ENCODE measurements around the gene TMEM52B. TPM values are rescaled to one million over a fixed set of nuclear protein-coding genes. Genes with fewer than 3 reads are reported as not detected.

TMEM52B gene
- total and polyA plus RNA-seq, 2 donors from 2014 or later: 25.7 to 292 TPM

DNA sequence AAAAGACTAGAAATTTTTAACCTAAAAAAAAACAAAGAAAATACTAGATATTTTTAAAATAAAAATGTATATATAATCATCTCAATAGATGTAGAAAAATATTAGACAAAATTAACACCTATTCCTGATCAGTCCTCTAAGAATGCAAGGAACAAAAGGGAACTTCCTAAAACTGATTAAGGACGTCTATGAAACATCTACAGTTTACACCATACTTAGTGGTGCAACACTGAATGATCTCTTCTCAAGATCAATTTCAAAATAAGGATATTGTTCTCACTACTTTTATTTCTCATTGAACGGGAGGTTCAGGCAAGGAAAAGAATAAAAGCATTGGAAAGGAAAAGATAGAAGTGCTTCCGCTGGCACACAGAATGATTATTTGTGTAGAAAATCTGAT is 22.9 kb upstream of the TMEM52B start:
- Histone ChIP-seq H3K9me3 (ENCODE audit: control insufficient read depth in 2 of 3, insufficient read depth in 1 of 3, low read length in 3 of 3) (no peaks in the 10 kb centered on the region), H3K4me3 (ENCODE audit: low read length in 3 of 3) (no peak overlapping the region), H3K4me1 (ENCODE audit: control insufficient read depth in 2 of 3, insufficient read depth in 2 of 3, low read depth in 1 of 3, low read length in 3 of 3) (peaks cover 0 to 6% (median 2%) of the 10 kb centered on the region in 3 donors), H3K36me3 (ENCODE audit: control insufficient read depth in 2 of 3, insufficient read depth in 3 of 3, low read length in 3 of 3) (no peaks in the 10 kb centered on the region), H3K27ac (ENCODE audit: low read depth in 2 of 2, low read length in 2 of 2) (no peak overlapping the region), H3K9ac (ENCODE audit: low read length in 3 of 3) (no peak overlapping the region), H3K27me3 (ENCODE audit: control insufficient read depth, insufficient read depth, low read length) (no peaks in the 10 kb centered on the region)
- FAIRE-seq (peak; percentile 76), DNase-seq (no peak)
- TF ChIP-seq, protein P1, sequence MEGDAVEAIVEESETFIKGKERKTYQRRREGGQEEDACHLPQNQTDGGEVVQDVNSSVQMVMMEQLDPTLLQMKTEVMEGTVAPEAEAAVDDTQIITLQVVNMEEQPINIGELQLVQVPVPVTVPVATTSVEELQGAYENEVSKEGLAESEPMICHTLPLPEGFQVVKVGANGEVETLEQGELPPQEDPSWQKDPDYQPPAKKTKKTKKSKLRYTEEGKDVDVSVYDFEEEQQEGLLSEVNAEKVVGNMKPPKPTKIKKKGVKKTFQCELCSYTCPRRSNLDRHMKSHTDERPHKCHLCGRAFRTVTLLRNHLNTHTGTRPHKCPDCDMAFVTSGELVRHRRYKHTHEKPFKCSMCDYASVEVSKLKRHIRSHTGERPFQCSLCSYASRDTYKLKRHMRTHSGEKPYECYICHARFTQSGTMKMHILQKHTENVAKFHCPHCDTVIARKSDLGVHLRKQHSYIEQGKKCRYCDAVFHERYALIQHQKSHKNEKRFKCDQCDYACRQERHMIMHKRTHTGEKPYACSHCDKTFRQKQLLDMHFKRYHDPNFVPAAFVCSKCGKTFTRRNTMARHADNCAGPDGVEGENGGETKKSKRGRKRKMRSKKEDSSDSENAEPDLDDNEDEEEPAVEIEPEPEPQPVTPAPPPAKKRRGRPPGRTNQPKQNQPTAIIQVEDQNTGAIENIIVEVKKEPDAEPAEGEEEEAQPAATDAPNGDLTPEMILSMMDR (IDR thresholded peaks at IDR 0.05; ENCODE audit: borderline replicate concordance, extremely low read depth, insufficient read depth): no peak
- intact Hi-C loops (cut with DNase I): no loop called here

GRCh38 chr12:10158406-10158805 is 20.4 kb upstream of the TMEM52B start:
- H3K36me3 ChIP-seq (ENCODE audit: control insufficient read depth in 2 of 3, insufficient read depth in 3 of 3, low read length in 3 of 3): no peaks in the 10 kb centered on the region
- H3K4me3 ChIP-seq (ENCODE audit: low read length in 3 of 3): no peak overlapping the region
- TF ChIP-seq, protein P1 (IDR thresholded peaks at IDR 0.05; ENCODE audit: borderline replicate concordance, extremely low read depth, insufficient read depth): no peak
- no peak for FAIRE-seq
- H3K27me3 ChIP-seq (ENCODE audit: control insufficient read depth, insufficient read depth, low read length): no peaks in the 10 kb centered on the region
- no peak overlapping the region for H3K27ac ChIP-seq (ENCODE audit: low read depth in 2 of 2, low read length in 2 of 2)
- H3K9me3 ChIP-seq (ENCODE audit: control insufficient read depth in 2 of 3, insufficient read depth in 1 of 3, low read length in 3 of 3): no peaks in the 10 kb centered on the region
- no peak overlapping the region for H3K9ac ChIP-seq (ENCODE audit: low read length in 3 of 3)
- no peak for DNase-seq
- intact Hi-C loops (cut with DNase I): no loop called here
- H3K4me1 ChIP-seq (ENCODE audit: control insufficient read depth in 2 of 3, insufficient read depth in 2 of 3, low read depth in 1 of 3, low read length in 3 of 3): peaks cover 0 to 6% (median 0%) of the 10 kb centered on the region in 3 donors

- TF ChIP-seq, protein P1 (IDR thresholded peaks at IDR 0.05; ENCODE audit: borderline replicate concordance, extremely low read depth, insufficient read depth): no peak
- FAIRE-seq (no peak), DNase-seq (no peak)
- no peak overlapping the region for H3K27ac ChIP-seq (ENCODE audit: low read depth in 2 of 2, low read length in 2 of 2)
- H3K9ac ChIP-seq (ENCODE audit: low read length in 3 of 3): no peak overlapping the region
- no peaks in the 10 kb centered on the region for H3K27me3 ChIP-seq (ENCODE audit: control insufficient read depth, insufficient read depth, low read length)
- H3K36me3 ChIP-seq (ENCODE audit: control insufficient read depth in 2 of 3, insufficient read depth in 3 of 3, low read length in 3 of 3): no peaks in the 10 kb centered on the region
- intact Hi-C loops (cut with DNase I): no loop called here
- no peaks in the 10 kb centered on the region for H3K9me3 ChIP-seq (ENCODE audit: control insufficient read depth in 2 of 3, insufficient read depth in 1 of 3, low read length in 3 of 3)
- H3K4me1 ChIP-seq (ENCODE audit: control insufficient read depth in 2 of 3, insufficient read depth in 2 of 3, low read depth in 1 of 3, low read length in 3 of 3): no peaks in the 10 kb centered on the region
- H3K4me3 ChIP-seq (ENCODE audit: low read length in 3 of 3): no peak overlapping the region
Observed at GRCh38 chr12:10159280-10159679, 19.6 kb upstream of the TMEM52B start.

All from kidney (tissue), 14 donors.